Measurements from ENCODE around the gene HSBP1L1. TPM values are rescaled to one million over a fixed set of nuclear protein-coding genes. Genes with fewer than 3 reads are reported as not detected.

Gene HSBP1L1
- total and polyA plus RNA-seq, 2 experiments from 2014 or later, result 1.8 to 3.7 TPM

GRCh38 chr18:79975043-79975442 lies 10.6 kb downstream of the HSBP1L1 start:
- peaks cover 33% of the 10 kb centered on the region for H4K20me1 ChIP-seq (replicated peaks; ENCODE audit: insufficient read depth)
- TF ChIP-seq, protein P1, sequence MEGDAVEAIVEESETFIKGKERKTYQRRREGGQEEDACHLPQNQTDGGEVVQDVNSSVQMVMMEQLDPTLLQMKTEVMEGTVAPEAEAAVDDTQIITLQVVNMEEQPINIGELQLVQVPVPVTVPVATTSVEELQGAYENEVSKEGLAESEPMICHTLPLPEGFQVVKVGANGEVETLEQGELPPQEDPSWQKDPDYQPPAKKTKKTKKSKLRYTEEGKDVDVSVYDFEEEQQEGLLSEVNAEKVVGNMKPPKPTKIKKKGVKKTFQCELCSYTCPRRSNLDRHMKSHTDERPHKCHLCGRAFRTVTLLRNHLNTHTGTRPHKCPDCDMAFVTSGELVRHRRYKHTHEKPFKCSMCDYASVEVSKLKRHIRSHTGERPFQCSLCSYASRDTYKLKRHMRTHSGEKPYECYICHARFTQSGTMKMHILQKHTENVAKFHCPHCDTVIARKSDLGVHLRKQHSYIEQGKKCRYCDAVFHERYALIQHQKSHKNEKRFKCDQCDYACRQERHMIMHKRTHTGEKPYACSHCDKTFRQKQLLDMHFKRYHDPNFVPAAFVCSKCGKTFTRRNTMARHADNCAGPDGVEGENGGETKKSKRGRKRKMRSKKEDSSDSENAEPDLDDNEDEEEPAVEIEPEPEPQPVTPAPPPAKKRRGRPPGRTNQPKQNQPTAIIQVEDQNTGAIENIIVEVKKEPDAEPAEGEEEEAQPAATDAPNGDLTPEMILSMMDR (conservative IDR thresholded peaks at IDR 0.05; ENCODE audit: low read depth in 2 of 2), result no peak
- no peak for TF ChIP-seq JUNB (IDR thresholded peaks at IDR 0.05; ENCODE audit: unreplicated experiment)
- TF ChIP-seq ZNF114 (CRISPR knock-in tag; IDR thresholded peaks at IDR 0.05), result no peak
- TF ChIP-seq, protein P2, sequence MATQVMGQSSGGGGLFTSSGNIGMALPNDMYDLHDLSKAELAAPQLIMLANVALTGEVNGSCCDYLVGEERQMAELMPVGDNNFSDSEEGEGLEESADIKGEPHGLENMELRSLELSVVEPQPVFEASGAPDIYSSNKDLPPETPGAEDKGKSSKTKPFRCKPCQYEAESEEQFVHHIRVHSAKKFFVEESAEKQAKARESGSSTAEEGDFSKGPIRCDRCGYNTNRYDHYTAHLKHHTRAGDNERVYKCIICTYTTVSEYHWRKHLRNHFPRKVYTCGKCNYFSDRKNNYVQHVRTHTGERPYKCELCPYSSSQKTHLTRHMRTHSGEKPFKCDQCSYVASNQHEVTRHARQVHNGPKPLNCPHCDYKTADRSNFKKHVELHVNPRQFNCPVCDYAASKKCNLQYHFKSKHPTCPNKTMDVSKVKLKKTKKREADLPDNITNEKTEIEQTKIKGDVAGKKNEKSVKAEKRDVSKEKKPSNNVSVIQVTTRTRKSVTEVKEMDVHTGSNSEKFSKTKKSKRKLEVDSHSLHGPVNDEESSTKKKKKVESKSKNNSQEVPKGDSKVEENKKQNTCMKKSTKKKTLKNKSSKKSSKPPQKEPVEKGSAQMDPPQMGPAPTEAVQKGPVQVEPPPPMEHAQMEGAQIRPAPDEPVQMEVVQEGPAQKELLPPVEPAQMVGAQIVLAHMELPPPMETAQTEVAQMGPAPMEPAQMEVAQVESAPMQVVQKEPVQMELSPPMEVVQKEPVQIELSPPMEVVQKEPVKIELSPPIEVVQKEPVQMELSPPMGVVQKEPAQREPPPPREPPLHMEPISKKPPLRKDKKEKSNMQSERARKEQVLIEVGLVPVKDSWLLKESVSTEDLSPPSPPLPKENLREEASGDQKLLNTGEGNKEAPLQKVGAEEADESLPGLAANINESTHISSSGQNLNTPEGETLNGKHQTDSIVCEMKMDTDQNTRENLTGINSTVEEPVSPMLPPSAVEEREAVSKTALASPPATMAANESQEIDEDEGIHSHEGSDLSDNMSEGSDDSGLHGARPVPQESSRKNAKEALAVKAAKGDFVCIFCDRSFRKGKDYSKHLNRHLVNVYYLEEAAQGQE (IDR thresholded peaks at IDR 0.05; ENCODE audit: unreplicated experiment), result no peak
- TF ChIP-seq ZNF462 (CRISPR knock-in tag; IDR thresholded peaks at IDR 0.05), result no peak
- TF ChIP-seq STAT1 (IDR thresholded peaks at IDR 0.05; ENCODE audit: unreplicated experiment), result no peak
- no peak for TF ChIP-seq POLR2AphosphoS5 (IDR thresholded peaks at IDR 0.05; ENCODE audit: low read depth)
- no peak for TF ChIP-seq ZNF331 (CRISPR knock-in tag; IDR thresholded peaks at IDR 0.05; ENCODE audit: low read depth)
- TF ChIP-seq EZH2phosphoT487 (IDR thresholded peaks at IDR 0.05; ENCODE audit: unreplicated experiment), result no peak
- TF ChIP-seq CREB1 (CRISPR knock-in tag; IDR thresholded peaks at IDR 0.05; ENCODE audit: low read depth), result no peak
- TF ChIP-seq ETS1 (IDR thresholded peaks at IDR 0.05), result no peak
- TF ChIP-seq EZH2 (IDR thresholded peaks at IDR 0.05; ENCODE audit: low read depth, unreplicated experiment), result no peak
- TF ChIP-seq NANOG (IDR thresholded peaks at IDR 0.05; ENCODE audit: borderline replicate concordance), result no peak
- no peak overlapping the region for H3K4me3 ChIP-seq
- Mint-ChIP-seq H3K4me3 (no peak overlapping the region), H3K4me1 (no peaks in the 10 kb centered on the region; the same call in 2 of the 3 replicates), H3K36me3 (ENCODE audit: low read depth) (peaks cover 63% of the 10 kb centered on the region), H3K27me3 (ENCODE audit: insufficient read depth, low read depth, poor library complexity) (peaks cover 2% of the 10 kb centered on the region), H3K9me3 (no peaks in the 10 kb centered on the region), H3K27ac (no peak overlapping the region)
- H2AFZ ChIP-seq, result no peak overlapping the region
- peaks cover 14% of the 10 kb centered on the region; the same call in 1 of the 2 replicates for H3K36me3 ChIP-seq (ENCODE audit: insufficient read depth)
- DNase-seq (ENCODE audit: low spot score) (no peak), ATAC-seq (no peak)
- peaks cover 69% of the 10 kb centered on the region for H3K79me2 ChIP-seq (replicated peaks; ENCODE audit: insufficient read depth)
- no peaks in the 10 kb centered on the region for H3F3A ChIP-seq (replicated peaks; ENCODE audit: low read depth)
- H3K27ac ChIP-seq (ENCODE audit: low read depth), result no peak overlapping the region
- H3K4me1 ChIP-seq (ENCODE audit: insufficient read depth), result no peaks in the 10 kb centered on the region
- H3K9me2 ChIP-seq (ENCODE audit: insufficient read depth), result no peaks in the 10 kb centered on the region
- no peaks in the 10 kb centered on the region for H3K27me3 ChIP-seq (ENCODE audit: insufficient read depth)
- H3K4me2 ChIP-seq, result no peak overlapping the region

All from GM23338 (cell line).